Heart left ventricle (tissue), 16 donors: Measurements from ENCODE around the gene POLR3GL. TPM values are rescaled to one million over a fixed set of nuclear protein-coding genes. Genes with fewer than 3 reads are reported as not detected.
"Not testable (repeated sequence)": the region's sequence is repeated elsewhere in the genome, so short reads cannot be mapped to it uniquely, and the experiment has no call there.

Experiments used
- ATAC-seq, 4 donors: fragments of 200-7000 bp; cut with Tn5 transposase; one replicate each; pipeline ENCODE4 v1.9.1; 2020 to 2022; ENCODE audit warnings: moderate library complexity in 4 of 4, mild to moderate bottlenecking in 3 of 4, moderate number of reproducible peaks in 1 of 4
- DNase-seq, 5 donors: peaks; one replicate each; pipeline ENCODE4 v3.0.0-alpha.2; 2020
- H3K27ac ChIP-seq, 12 donors: fragments of 200-600 bp; sonication (generic) in 4 of 12; one replicate each; pipeline versions ENCODE4 v1.5.0 to v1.8.0; 2016 to 2022; ENCODE audit warnings: mild to moderate bottlenecking in 2 of 12
- H3K27me3 ChIP-seq, 9 donors: fragments of 200-600 bp; sonication (generic) in 2 of 9; one replicate each; pipeline versions ENCODE4 v1.5.1 to v1.8.0; 2016 to 2022; ENCODE audit warnings: mild to moderate bottlenecking in 3 of 9
- H3K36me3 ChIP-seq, 9 donors: fragments of 200-600 bp; sonication (generic) in 2 of 9; one replicate each; pipeline versions ENCODE4 v1.5.0 to v1.8.0; 2018 to 2022; ENCODE audit warnings: mild to moderate bottlenecking in 2 of 9
- H3K4me1 ChIP-seq, 12 donors: fragments of 200-600 bp; sonication (generic) in 4 of 12; one replicate each; pipeline versions ENCODE4 v1.5.0 to v1.8.0; 2016 to 2022; ENCODE audit warnings: mild to moderate bottlenecking in 3 of 12
- H3K4me3 ChIP-seq, 12 donors: fragments of 200-600 bp; sonication (generic) in 4 of 12; one replicate each; pipeline versions ENCODE4 v1.5.0 to v1.8.0; 2017 to 2022; ENCODE audit warnings: mild to moderate bottlenecking in 9 of 12, moderate library complexity in 4 of 12
- H3K9me3 ChIP-seq, 12 donors: fragments of 200-600 bp; sonication (generic) in 4 of 12; one replicate each; pipeline versions ENCODE4 v1.5.0 to v1.8.0; 2016 to 2022; ENCODE audit warnings: mild to moderate bottlenecking in 1 of 12
- CTCF ChIP-seq, 12 donors: fragments of 200-600 bp; sonication (generic) in 4 of 12; IDR thresholded peaks; one replicate each; pipeline versions ENCODE4 v1.5.0 to v1.8.0; 2018 to 2022; ENCODE audit warnings: antibody characterized with exemption in 12 of 12, mild to moderate bottlenecking in 5 of 12
- POLR2A ChIP-seq, 2 donors: fragments of 450-650 bp; IDR thresholded peaks; one replicate each; pipeline ENCODE4 v1.6.1; 2017; ENCODE audit warnings: antibody characterized with exemption in 2 of 2, mild to moderate bottlenecking in 2 of 2, moderate library complexity in 2 of 2
- WGBS, 4 donors: extraction: QIAGEN DNeasy Blood & Tissue Kit in 2 of 4; methylation state at CpG; one replicate each; pipeline versions ENCODE4 v1.1.5 to v1.1.7; 2013 to 2018; 5-methylcytosine and 5-hydroxymethylcytosine counted together
- intact Hi-C, 10 donors: fragments of 100-400 bp; cut with DNase I; formaldehyde crosslinking; loops; one replicate each; pipeline versions ENCODE4 v1.11.1 to v1.14.2; 2022
- polyA plus RNA-seq, 2 donors: library from polyadenylated mRNA; stranded (reverse); fragments of 200-250 nt; gene quantifications; one replicate each; pipeline ENCODE4 v1.2.3, GENCODE V29; 2013
- total RNA-seq, 9 donors: library from RNA; depleted of rRNA in 2 of 9; stranded (reverse); fragments of >200 nt in 2 of 9; fragmentation: NEBNext Ultra II Directional in 3 of 9; extraction: Animal tissue kit (Norgen Biotek cat#: 25700) in 3 of 9; gene quantifications; one replicate each; pipeline versions ENCODE4 v1.1.0 to v1.2.4, GENCODE V29; 2016 to 2023
- donor health status: ischemic (EF 13 %, LVEDD 7.1; RV severe dilation, severe dysfunction).
- donor health status: healthy with polysubstance abuse.
- donor health status: DM: no; HTN: yes; CAD: no.
- donor health status: DM: no; HTN: no; CAD: no.
- donor health status: ischemic (EF 25% LVEDD 6.9; RV normal size, moderate dysfunction).
- donor health status: ischemic (EF 25% LVEDD 5.7; RV mildly dilated, moderate dysfunction).
- donor health status: healthy.
- donor health status: DM: yes; HTN: yes; CAD: no.
- donor health status: ischemic (EF 35%, LVEDD 5.7; RV mildly dilated, moderate dysfunction).
- donor health status: nonischemic (EF 11% LVEDD 7.7; RV severe dilation, severe dysfunction).
- donor health status: DM: yes; HTN: yes; CAD: no.
- donor health status: PGD.
- donor health status: ischemic (EF 29% LVEDD 5.4; RV normal size, mild dysfunction).
- donor health status: nonischemic (EF 23%, LVEDD 6.1; RV moderate dilation, normal function).

Gene POLR3GL
- total and polyA plus RNA-seq, 11 donors: 30.2 to 69.4 (median 36.4) TPM

GRCh38 chr1:145918144-145918991 lies 46.1 kb upstream of the POLR3GL start, which contains the start of gene PEX11B:
TSS of gene PEX11B (minus strand) at chr1:145918717. CDS start at chr1:145918688, 29 bp downstream.
- Histone ChIP-seq H3K27me3 (no peaks in the 10 kb centered on the region), H3K9me3 (no peaks in the 10 kb centered on the region), H3K4me3 (peak within 1 kb of the TSS; percentile 72 to 99 (median 89)), H3K4me1 (peaks cover 5 to 29% (median 22%) of the 10 kb centered on the region in 12 donors), H3K36me3 (peaks cover 0 to 55% (median 50%) of the 10 kb centered on the region in 9 donors), H3K27ac (peak within 1 kb of the TSS; percentile 64 to 97 (median 92))
- intact Hi-C loops: loop anchor here in 6 of 10 donors (2.0 to 5.0 kb wide), 3 partner anchors 39 to 71 kb away; partner anchors contain the start of genes LIX1L (in 5 of the 6), NUDT17 (in 2 of the 6), ANKRD34A (in 1 of the 6) and POLR3GL (in 1 of the 6)
- ATAC-seq: peak; percentile 91 to 96 (median 95)
- peak in 1 of 2 donors; percentile 34 for TF ChIP-seq POLR2A (IDR thresholded peaks at IDR 0.05)
- no peak for TF ChIP-seq CTCF (IDR thresholded peaks at IDR 0.05)
- 0 to 1% (median 1%) methylated on average over 44 to 51 of the region's 51 CpGs for WGBS, 4 donors
- DNase-seq: peak; percentile 89 to 93 (median 92)

GRCh38 chr1:145918992-145919939 lies 45.2 kb upstream of the POLR3GL start:
- WGBS, 4 donors: 1 to 7% (median 6%) methylated on average over 31 to 33 of the region's 33 CpGs
- no peak for TF ChIP-seq CTCF (IDR thresholded peaks at IDR 0.05)
- no peak for TF ChIP-seq POLR2A (IDR thresholded peaks at IDR 0.05)

GRCh38 chr1:145920297-145920696 lies 44.2 kb upstream of the POLR3GL start:
- DNase-seq, H3K4me3 ChIP-seq, intact Hi-C loops, H3K9me3 ChIP-seq, ATAC-seq, H3K27me3 ChIP-seq, H3K27ac ChIP-seq: not testable (repeated sequence)
- Histone ChIP-seq H3K4me1 (peaks cover 5 to 29% (median 22%) of the 10 kb centered on the region in 12 donors), H3K36me3 (peaks cover 0 to 48% (median 39%) of the 10 kb centered on the region in 9 donors)
- 79 to 97% (median 95%) methylated on average over 2 to 4 of the region's 4 CpGs for WGBS, 4 donors

More at GRCh38 chr1:145918992-145919939, 45.2 kb upstream of the POLR3GL start:
- peak; percentile 54 to 71 (median 59) for DNase-seq
- no peaks in the 10 kb centered on the region for H3K9me3 ChIP-seq
- H3K27ac ChIP-seq: peak overlapping the region; percentile 64 to 97 (median 92)
- ATAC-seq: peak; percentile 7 to 43 (median 38)
- H3K4me1 ChIP-seq: peaks cover 5 to 29% (median 22%) of the 10 kb centered on the region in 12 donors
- H3K36me3 ChIP-seq: peaks cover 0 to 55% (median 49%) of the 10 kb centered on the region in 9 donors
- H3K4me3 ChIP-seq: peak overlapping the region; percentile 72 to 99 (median 89)
- intact Hi-C loops: loop anchor here in 6 of 10 donors (2.0 to 5.0 kb wide), 3 partner anchors 38 to 72 kb away; partner anchors contain the start of genes LIX1L (in 5 of the 6), NUDT17 (in 2 of the 6), ANKRD34A (in 1 of the 6) and POLR3GL (in 1 of the 6)
- no peaks in the 10 kb centered on the region for H3K27me3 ChIP-seq

- peaks cover 0 to 44% (median 32%) of the 10 kb centered on the region in 9 donors for H3K36me3 ChIP-seq
- H3K9me3 ChIP-seq: no peaks in the 10 kb centered on the region
- DNase-seq (no peak), ATAC-seq (no peak)
- H3K27me3 ChIP-seq: no peaks in the 10 kb centered on the region
- 78 to 86% (median 81%) methylated on average over 2 of the region's 2 CpGs for WGBS, 4 donors
- H3K4me1 ChIP-seq: peaks cover 10 to 33% (median 26%) of the 10 kb centered on the region in 12 donors
- H3K4me3 ChIP-seq: no peak overlapping the region
- TF ChIP-seq CTCF (IDR thresholded peaks at IDR 0.05) (no peak), POLR2A (IDR thresholded peaks at IDR 0.05) (no peak)
- H3K27ac ChIP-seq: no peak overlapping the region
- intact Hi-C loops: no loop called here
Measured at GRCh38 chr1:145922266-145922665, 42.2 kb upstream of the POLR3GL start.
